Endothelial cell of umbilical vein (primary cell): Measurements from ENCODE around the gene RRP1. TPM values are rescaled to one million over a fixed set of nuclear protein-coding genes. Genes with fewer than 3 reads are reported as not detected.

Experiments
- BruUV-seq: library from RNA; stranded (reverse); fragments of 400-500 nt; replicated peaks from 2 replicates; lab custom pipeline; 2021; lab: Mats Ljungman, UMichigan
- CTCF ChIA-PET: fragments of 300-600, 350-600 bp; sonication (Branson Sonifier 250); formaldehyde crosslinking; loops from one replicate; lab custom pipeline; 2021; ENCODE audit warnings: antibody characterized with exemption, inconsistent platforms; lab: Charles Lee
- POLR2A ChIA-PET: fragments of 300-600, 350-600 bp; sonication (Branson Sonifier 250); formaldehyde crosslinking; loops from one replicate; lab custom pipeline; 2021; ENCODE audit warnings: antibody characterized with exemption, inconsistent platforms; lab: Charles Lee
- DNase-seq: peaks from one replicate; pipeline ENCODE4 v3.0.0-alpha.2; 2011; ENCODE audit warnings: low read depth, low spot score
- FAIRE-seq: peaks from 2 replicates; lab custom pipeline; 2011; peaks lifted over from hg19 to GRCh38; lab: Jason Lieb, UNC
- H2AFZ ChIP-seq: 2 replicates; pipeline ENCODE4 v1.6.0; 2012; ENCODE audit warnings: low read depth, low read length, control low read depth, inconsistent platforms
- H3K27ac ChIP-seq: 2 replicates; pipeline ENCODE4 v1.5.1; 2011; ENCODE audit warnings: low read depth, mild to moderate bottlenecking, control low read depth, low read length, moderate library complexity; ENCODE audit not compliant: insufficient read depth
- H3K27me3 ChIP-seq, 2 experiments: 2 replicates each; pipeline versions ENCODE4 v1.6.0 to v1.6.1; 2011; ENCODE audit warnings: low read length in 2 of 2, mixed read lengths in 1 of 2; ENCODE audit not compliant: control insufficient read depth in 2 of 2, insufficient read depth in 2 of 2
- H3K36me3 ChIP-seq, 2 experiments: 2 replicates in 1 of 2; 3 replicates in 1 of 2; pipeline ENCODE4 v1.5.1; 2011; ENCODE audit warnings: low read length in 2 of 2, mild to moderate bottlenecking in 1 of 2, moderate library complexity in 1 of 2; ENCODE audit not compliant: control insufficient read depth in 2 of 2, insufficient read depth in 2 of 2; ENCODE audit errors: extremely low read depth in 1 of 2
- H3K4me1 ChIP-seq: 3 replicates; pipeline ENCODE4 v1.5.1; 2011; ENCODE audit warnings: mild to moderate bottlenecking, low read length; ENCODE audit not compliant: control insufficient read depth, insufficient read depth; ENCODE audit errors: extremely low read depth
- H3K4me2 ChIP-seq: 2 replicates; pipeline ENCODE4 v1.6.1; 2011; ENCODE audit warnings: low read length, control low read depth, mixed read lengths; ENCODE audit not compliant: insufficient read depth
- H3K4me3 ChIP-seq, 3 experiments: fragments of 200-600 bp in 1 of 3; sonication (generic), shearing (Covaris generic) in 1 of 3; replicated peaks in 1 of 3; 2 replicates each; pipeline ENCODE4 v1.5.1; 2011 to 2016; ENCODE audit warnings: control low read depth in 3 of 3, low read length in 3 of 3, mild to moderate bottlenecking in 2 of 3, inconsistent platforms in 1 of 3, low read depth in 1 of 3, moderate library complexity in 1 of 3; ENCODE audit not compliant: insufficient read depth in 1 of 3
- H3K79me2 ChIP-seq: 2 replicates; pipeline ENCODE4 v1.6.0; 2012; ENCODE audit warnings: low read length, inconsistent platforms; ENCODE audit not compliant: control insufficient read depth, insufficient read depth
- H3K9ac ChIP-seq: replicated peaks from 2 replicates; pipeline ENCODE3; 2011; ENCODE audit warnings: low read length, control low read depth; ENCODE audit not compliant: insufficient read depth; ENCODE audit errors: extremely low read depth
- H3K9me1 ChIP-seq: replicated peaks from 3 replicates; pipeline ENCODE4 v1.6.0; 2011; ENCODE audit warnings: mild to moderate bottlenecking, low read length; ENCODE audit not compliant: control insufficient read depth, insufficient read depth; ENCODE audit errors: extremely low read depth
- H3K9me3 ChIP-seq: replicated peaks from 2 replicates; pipeline ENCODE4 v1.5.1; 2012; ENCODE audit warnings: low read length, inconsistent platforms; ENCODE audit not compliant: control insufficient read depth, insufficient read depth
- H4K20me1 ChIP-seq: replicated peaks from 2 replicates; pipeline ENCODE3; 2011; ENCODE audit warnings: mild to moderate bottlenecking, low read length; ENCODE audit not compliant: control insufficient read depth, insufficient read depth; ENCODE audit errors: extremely low read depth
- CTCF ChIP-seq, 2 donors: IDR thresholded peaks; 1 replicate in 1 of 2; 2 replicates in 1 of 2; pipeline ENCODE4 v1.5.1; 2011; ENCODE audit warnings: low read length in 2 of 2, mild to moderate bottlenecking in 2 of 2, moderate library complexity in 2 of 2, control low read depth in 1 of 2, inconsistent platforms in 1 of 2, low read depth in 1 of 2; ENCODE audit not compliant: insufficient read depth in 1 of 2; ENCODE audit errors: extremely low read depth in 1 of 2
- EZH2 ChIP-seq: IDR thresholded peaks from 2 replicates; pipeline ENCODE4 v1.6.1; 2012; ENCODE audit warnings: borderline replicate concordance, low read depth, mild to moderate bottlenecking, moderate library complexity, low read length, inconsistent platforms; ENCODE audit not compliant: severe bottlenecking
- FOS ChIP-seq: IDR thresholded peaks from 2 replicates; pipeline ENCODE4 v1.6.1; 2011; ENCODE audit warnings: mild to moderate bottlenecking, low read length, moderate library complexity, borderline replicate concordance; ENCODE audit not compliant: insufficient read depth
- GATA2 ChIP-seq: IDR thresholded peaks from 2 replicates; pipeline ENCODE4 v1.7.0; 2011; ENCODE audit warnings: low read depth, mild to moderate bottlenecking, moderate library complexity, mixed read lengths, low read length; ENCODE audit not compliant: insufficient read length, insufficient read depth
- JUN ChIP-seq: IDR thresholded peaks from 2 replicates; pipeline ENCODE4 v1.6.1; 2011; ENCODE audit warnings: borderline replicate concordance, low read depth; ENCODE audit not compliant: insufficient read length, insufficient read depth
- MAX ChIP-seq: IDR thresholded peaks from 2 replicates; pipeline ENCODE4 v1.6.1; 2011; ENCODE audit not compliant: insufficient read depth, insufficient read length
- MYC ChIP-seq: IDR thresholded peaks from one replicate; pipeline ENCODE4 v1.6.1; 2011; ENCODE audit warnings: mild to moderate bottlenecking, low read depth, low read length
- POLR2A ChIP-seq: IDR thresholded peaks from 2 replicates; pipeline ENCODE4 v1.6.1; 2012; ENCODE audit warnings: low read depth, mild to moderate bottlenecking, control low read depth, low read length
- POLR2AphosphoS5 ChIP-seq: IDR thresholded peaks from 2 replicates; pipeline ENCODE4 v1.6.1; 2012; ENCODE audit warnings: low read depth, mild to moderate bottlenecking, control low read depth, low read length, moderate library complexity; ENCODE audit not compliant: insufficient read depth
- dilution Hi-C: fragments of 300-500 bp; cut with MboI; formaldehyde crosslinking; loops from one replicate; pipeline ENCODE4 v1.15.0; 2019; ENCODE audit warnings: low sequenced_read_pairs; ENCODE audit not compliant: extremely low pct_ligation_motif_present
- intact Hi-C: fragments of 100-400 bp; cut with micrococcal nuclease; formaldehyde crosslinking; loops from one replicate; pipeline ENCODE4 v1.10.0; 2022
- polyA plus RNA-seq, 4 experiments: library from polyadenylated mRNA; depleted of rRNA in 3 of 4; stranded (reverse) in 3 of 4; unstranded in 1 of 4; fragments of >200 nt; gene quantifications; 2 replicates each; pipeline versions ENCODE4 v1.2.1 to v1.2.3, GENCODE V29; 2011 to 2012; ENCODE audit warnings: missing spikeins in 1 of 4
- total RNA-seq: library from RNA; stranded (reverse); gene quantifications from 2 replicates; pipeline ENCODE4 v1.2.3, GENCODE V29; 2021

The RRP1 gene
- total and polyA plus RNA-seq, 2 donors (not counting 3 experiments of a cell fraction or from before 2014, with no cell fraction given), result 15.2 to 36.3 TPM

- dilution Hi-C loops (no loop called here), intact Hi-C loops (loop anchor here (5.0 kb wide), 1 partner anchor 58 kb away; no protein-coding TSS in a partner anchor)
- no peaks in the 10 kb centered on the region for H3K36me3 ChIP-seq
- H3K9me1 ChIP-seq, result no peaks in the 10 kb centered on the region
- CTCF ChIA-PET, result no interaction called here
- no peak for FAIRE-seq
- H3K4me3 ChIP-seq, result no peak overlapping the region
- no peak overlapping the region for H3K27ac ChIP-seq
- peaks cover 7% of the 10 kb centered on the region for H3K79me2 ChIP-seq
- peaks cover 3% of the 10 kb centered on the region for H3K4me1 ChIP-seq
- H4K20me1 ChIP-seq, result no peaks in the 10 kb centered on the region
- no peak for DNase-seq
- H3K9ac ChIP-seq, result no peak overlapping the region
- no peaks in the 10 kb centered on the region for H3K9me3 ChIP-seq
- no peak for TF ChIP-seq JUN
- TF ChIP-seq FOS, result no peak
- no peak for TF ChIP-seq GATA2
- TF ChIP-seq MAX, result no peak
- TF ChIP-seq EZH2, result no peak
- TF ChIP-seq MYC, result no peak
- no peak for TF ChIP-seq POLR2A
- no peak for TF ChIP-seq POLR2AphosphoS5
- no peak for TF ChIP-seq CTCF (IDR thresholded peaks at IDR 0.05; ENCODE audit: extremely low read depth in 1 of 2, insufficient read depth in 1 of 2, low read depth in 1 of 2, low read length in 2 of 2)
- H3K4me2 ChIP-seq, result no peak overlapping the region
- H3K27me3 ChIP-seq, result no peaks in the 10 kb centered on the region
- POLR2A ChIA-PET, result no interaction called here
- no TSS peak for BruUV-seq
- no peak overlapping the region for H2AFZ ChIP-seq
These were observed 4.2 kb upstream of the RRP1 start for GRCh38 chr21:43785134-43785533.
